ENCODE results near the gene TIMM10.

Gene TIMM10

DNA sequence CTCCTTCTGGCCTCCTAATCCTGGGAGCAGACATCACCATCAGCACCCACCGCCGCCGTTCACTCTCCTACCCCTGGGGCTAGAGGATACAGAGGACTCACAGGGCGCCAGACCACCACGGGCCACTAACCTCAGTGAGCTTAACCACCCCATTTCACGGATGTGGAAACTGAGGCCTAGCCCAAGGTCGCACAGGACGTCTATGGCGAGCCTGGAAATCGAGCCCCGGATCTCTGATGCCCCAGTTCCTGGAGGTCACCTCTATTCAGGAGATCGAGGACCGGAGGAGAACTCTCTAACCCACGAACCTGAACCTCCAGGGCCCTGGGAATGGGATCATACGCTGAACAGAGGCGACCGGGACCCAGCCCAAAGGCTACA is 349 bp downstream of the TIMM10 start:
- DNase-seq (ENCODE audit: low read depth, low spot score) = no peak
- peak overlapping the region; percentile 87 for H3K4me3 ChIP-seq (ENCODE audit: low read depth, low read length)
- in situ Hi-C loops (cut with HindIII; ENCODE audit: low sequenced_read_pairs) = no loop called here
- TF ChIP-seq CTCF (IDR thresholded peaks at IDR 0.05; ENCODE audit: low read depth, low read length) = no peak

GRCh38 chr11:57529012-57529411 is 1.5 kb downstream of the TIMM10 start:
- no peak for DNase-seq (ENCODE audit: low read depth, low spot score)
- no peak overlapping the region for H3K4me3 ChIP-seq (ENCODE audit: low read depth, low read length)
- no peak for TF ChIP-seq CTCF (IDR thresholded peaks at IDR 0.05; ENCODE audit: low read depth, low read length)
- in situ Hi-C loops (cut with HindIII; ENCODE audit: low sequenced_read_pairs) = no loop called here

DNA sequence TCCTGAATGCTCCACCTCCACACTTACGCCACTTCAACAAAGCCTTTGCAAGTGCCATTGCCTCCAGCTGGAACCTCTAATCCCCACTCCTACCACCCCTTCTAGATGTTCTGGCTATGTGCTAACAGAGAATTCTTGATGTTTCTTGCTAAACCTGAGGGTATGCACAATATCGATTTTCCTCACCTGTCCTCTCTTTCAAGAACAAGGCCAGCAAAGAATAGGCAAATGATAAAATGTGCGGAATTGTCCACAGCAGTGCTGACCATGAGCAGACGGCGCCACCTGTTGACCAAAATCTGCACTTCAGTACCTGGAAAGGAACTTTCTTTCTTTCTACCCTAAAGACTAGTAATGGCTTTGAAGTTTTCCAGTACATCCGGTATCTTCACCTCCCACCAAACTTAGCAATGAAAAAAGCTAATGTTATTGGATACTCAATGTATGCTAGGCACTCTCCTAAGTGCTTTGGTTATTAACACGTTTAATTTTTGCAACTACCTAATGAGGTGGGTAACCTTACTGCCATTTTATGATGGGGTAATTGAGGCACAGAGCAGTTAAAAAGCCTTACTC is 3.4 kb downstream of the TIMM10 start:
- in situ Hi-C loops (cut with HindIII; ENCODE audit: low sequenced_read_pairs) = no loop called here
- peak; percentile 83 for TF ChIP-seq CTCF (IDR thresholded peaks at IDR 0.05; ENCODE audit: low read depth, low read length)
- no peak overlapping the region for H3K4me3 ChIP-seq (ENCODE audit: low read depth, low read length)
- DNase-seq (ENCODE audit: low read depth, low spot score) = peak; percentile 59

- in situ Hi-C loops (cut with HindIII; ENCODE audit: low sequenced_read_pairs) = no loop called here
- no peak overlapping the region for H3K4me3 ChIP-seq (ENCODE audit: low read depth, low read length)
- no peak for TF ChIP-seq CTCF (IDR thresholded peaks at IDR 0.05; ENCODE audit: low read depth, low read length)
- no peak for DNase-seq (ENCODE audit: low read depth, low spot score)
Observed at GRCh38 chr11:57523419-57523818, 7.1 kb downstream of the TIMM10 start.

DNA sequence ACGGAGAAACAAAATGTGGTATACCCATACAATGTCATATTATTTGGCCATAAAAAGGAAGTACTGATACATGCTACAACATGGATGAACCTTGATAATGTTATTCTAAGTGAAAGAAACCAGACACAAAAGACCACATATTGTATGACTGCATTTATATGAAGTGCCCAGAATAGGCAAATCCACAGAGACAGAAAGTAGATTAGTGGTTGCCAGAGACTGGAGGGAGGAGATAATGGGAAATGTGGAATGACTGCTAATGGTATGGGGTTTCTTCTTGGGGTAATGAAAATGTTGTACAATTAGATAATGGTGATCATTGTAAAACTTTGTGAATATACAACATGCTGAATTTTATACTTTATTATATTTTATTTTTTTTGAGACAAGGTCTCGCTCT is 9.4 kb downstream of the TIMM10 start:
- no peak overlapping the region for H3K4me3 ChIP-seq (ENCODE audit: low read depth, low read length)
- TF ChIP-seq CTCF (IDR thresholded peaks at IDR 0.05; ENCODE audit: low read depth, low read length) = no peak
- in situ Hi-C loops (cut with HindIII; ENCODE audit: low sequenced_read_pairs) = no loop called here
- no peak for DNase-seq (ENCODE audit: low read depth, low spot score)

GRCh38 chr11:57516061-57516443 is 14.5 kb downstream of the TIMM10 start:
- in situ Hi-C loops (cut with HindIII; ENCODE audit: low sequenced_read_pairs) = no loop called here
- TF ChIP-seq CTCF (IDR thresholded peaks at IDR 0.05; ENCODE audit: low read depth, low read length) = no peak
- DNase-seq (ENCODE audit: low read depth, low spot score) = no peak
- H3K4me3 ChIP-seq (ENCODE audit: low read depth, low read length) = peak overlapping the region; percentile 71

All from astrocyte of the spinal cord (primary cell).